Uterus (tissue), 4 donors: ENCODE data around the gene CYB5R4. TPM values are rescaled to one million over a fixed set of nuclear protein-coding genes. Genes with fewer than 3 reads are reported as not detected.

Experiments
- DNase-seq, 2 donors: peaks; one replicate each; pipeline ENCODE4 v3.0.0-alpha.2; 2019 to 2020
- H3K27ac ChIP-seq, 2 donors: fragments of 200-600 bp; sonication (generic); 1 replicate in 1 of 2; 2 replicates in 1 of 2; pipeline ENCODE4 v1.5.1; 2016 to 2018
- H3K27me3 ChIP-seq, 2 donors: fragments of 200-600 bp; sonication (generic); one replicate each; pipeline ENCODE4 v1.5.1; 2018 to 2019; ENCODE audit warnings: control low read depth in 1 of 2
- H3K36me3 ChIP-seq, 2 donors: fragments of 200-600 bp; sonication (generic); one replicate each; pipeline ENCODE4 v1.5.1; 2019; ENCODE audit warnings: control low read depth in 1 of 2
- H3K4me1 ChIP-seq, 2 donors: fragments of 200-600 bp; sonication (generic); one replicate each; pipeline ENCODE4 v1.5.1; 2018 to 2019; ENCODE audit warnings: control low read depth in 1 of 2
- H3K4me3 ChIP-seq, 2 donors: fragments of 200-600 bp; sonication (generic); 1 replicate in 1 of 2; 2 replicates in 1 of 2; pipeline ENCODE4 v1.5.1; 2018 to 2019; ENCODE audit warnings: mild to moderate bottlenecking in 1 of 2
- H3K9me3 ChIP-seq, 2 donors: fragments of 200-600 bp; sonication (generic); one replicate each; pipeline ENCODE4 v1.5.1; 2019; ENCODE audit warnings: control low read depth in 1 of 2
- CTCF ChIP-seq, 4 experiments: fragments of 200-600 bp in 2 of 4; fragments of 450-650 bp in 2 of 4; sonication (generic) in 2 of 4; IDR thresholded peaks; one replicate each; pipeline ENCODE4 v1.5.1; 2016 to 2019; ENCODE audit warnings: antibody characterized with exemption in 4 of 4, mild to moderate bottlenecking in 2 of 4, moderate library complexity in 1 of 4
- POLR2A ChIP-seq, 2 donors: fragments of 450-650 bp; IDR thresholded peaks; one replicate each; pipeline ENCODE4 v1.6.1; 2016; ENCODE audit warnings: antibody characterized with exemption in 2 of 2, mild to moderate bottlenecking in 1 of 2, moderate library complexity in 1 of 2
- intact Hi-C: fragments of 100-400 bp; cut with DNase I; formaldehyde crosslinking; loops from one replicate; pipeline ENCODE4 v1.15.1; 2023; ENCODE audit warnings: low total_unique reads
- total RNA-seq, 4 donors: library from RNA; depleted of rRNA in 3 of 4; stranded (reverse); fragments of >200 nt in 3 of 4; gene quantifications; one replicate each; pipeline versions ENCODE4 v1.1.0 to v1.2.4, GENCODE V29; 2014 to 2023
- donor health status: DM: yes; HTN: yes; CAD: no.

Gene CYB5R4
- total RNA-seq, 4 donors from 2014 or later: 9.3 to 59.2 (median 9.9) TPM

- DNase-seq: no peak
- no peaks in the 10 kb centered on the region for H3K36me3 ChIP-seq
Measured at GRCh38 chr6:83873869-83874268, 14.4 kb downstream of the CYB5R4 start.

GRCh38 chr6:83875843-83876242 is 16.4 kb downstream of the CYB5R4 start:
- no peak for DNase-seq
- Histone ChIP-seq H3K27me3 (no peaks in the 10 kb centered on the region), H3K36me3 (no peaks in the 10 kb centered on the region), H3K9me3 (no peaks in the 10 kb centered on the region), H3K27ac (no peak overlapping the region), H3K4me1 (no peaks in the 10 kb centered on the region), H3K4me3 (no peak overlapping the region)
- no peak for TF ChIP-seq POLR2A (IDR thresholded peaks at IDR 0.05)
- TF ChIP-seq CTCF (IDR thresholded peaks at IDR 0.05): no peak
- intact Hi-C loops: no loop called here

More at GRCh38 chr6:83873869-83874268, 14.4 kb downstream of the CYB5R4 start:
- no peaks in the 10 kb centered on the region for H3K27me3 ChIP-seq
- no peak overlapping the region for H3K4me3 ChIP-seq
- TF ChIP-seq CTCF (IDR thresholded peaks at IDR 0.05) (no peak), POLR2A (IDR thresholded peaks at IDR 0.05) (no peak)
- H3K27ac ChIP-seq: no peak overlapping the region
- no peaks in the 10 kb centered on the region for H3K9me3 ChIP-seq
- intact Hi-C loops: no loop called here
- no peaks in the 10 kb centered on the region for H3K4me1 ChIP-seq

- Histone ChIP-seq H3K9me3 (no peaks in the 10 kb centered on the region), H3K36me3 (no peaks in the 10 kb centered on the region), H3K27ac (no peak overlapping the region), H3K27me3 (no peaks in the 10 kb centered on the region), H3K4me3 (no peak overlapping the region), H3K4me1 (no peaks in the 10 kb centered on the region)
- intact Hi-C loops: no loop called here
- no peak for TF ChIP-seq POLR2A (IDR thresholded peaks at IDR 0.05)
- no peak for TF ChIP-seq CTCF (IDR thresholded peaks at IDR 0.05)
- DNase-seq: no peak
Measured at GRCh38 chr6:83878902-83879644, 19.6 kb downstream of the CYB5R4 start.

- H3K9me3 ChIP-seq: no peaks in the 10 kb centered on the region
- DNase-seq: no peak
- H3K27me3 ChIP-seq: no peaks in the 10 kb centered on the region
- intact Hi-C loops: no loop called here
- no peaks in the 10 kb centered on the region for H3K36me3 ChIP-seq
- no peaks in the 10 kb centered on the region for H3K4me1 ChIP-seq
- TF ChIP-seq POLR2A (IDR thresholded peaks at IDR 0.05): no peak
- no peak for TF ChIP-seq CTCF (IDR thresholded peaks at IDR 0.05)
- H3K27ac ChIP-seq: no peak overlapping the region
- no peak overlapping the region for H3K4me3 ChIP-seq
Measured at GRCh38 chr6:83879746-83880145, 20.3 kb downstream of the CYB5R4 start.

GRCh38 chr6:83883240-83883639 is 23.8 kb downstream of the CYB5R4 start:
- H3K27ac ChIP-seq: no peak overlapping the region
- TF ChIP-seq CTCF (IDR thresholded peaks at IDR 0.05) (no peak), POLR2A (IDR thresholded peaks at IDR 0.05) (no peak)
- H3K4me3 ChIP-seq: no peak overlapping the region
- H3K9me3 ChIP-seq: no peaks in the 10 kb centered on the region
- intact Hi-C loops: no loop called here
- H3K4me1 ChIP-seq: no peaks in the 10 kb centered on the region
- no peaks in the 10 kb centered on the region for H3K27me3 ChIP-seq
- no peak for DNase-seq
- no peaks in the 10 kb centered on the region for H3K36me3 ChIP-seq
